PC-3 (cell line): Measurements from ENCODE around the gene PCED1B. TPM values are rescaled to one million over a fixed set of nuclear protein-coding genes. Genes with fewer than 3 reads are reported as not detected.

Experiments
- ATAC-seq: fragments of 200-7000 bp; cut with Tn5 transposase; 2 replicates; pipeline ENCODE4 v1.9.1; 2020; ENCODE audit warnings: mild to moderate bottlenecking, moderate library complexity
- BruUV-seq: library from RNA; stranded (reverse); fragments of 400-500 nt; replicated peaks from 2 replicates; lab custom pipeline; 2021; lab: Mats Ljungman, UMichigan
- CTCF ChIA-PET: fragments of 300-600 bp; sonication (Branson Sonifier 250); formaldehyde crosslinking; loops from one replicate; lab custom pipeline; 2022; ENCODE audit warnings: antibody characterized with exemption; lab: Charles Lee
- POLR2A ChIA-PET: fragments of 300-600 bp; sonication (Branson Sonifier 250); formaldehyde crosslinking; loops from one replicate; lab custom pipeline; 2022; ENCODE audit warnings: antibody characterized with exemption; ENCODE audit not compliant: unreplicated experiment; lab: Charles Lee
- DNase-seq: peaks from one replicate; pipeline ENCODE4 v3.0.0-alpha.2; 2015
- H2AFZ ChIP-seq: fragments of 300-600 bp; sonication (generic); 2 replicates; pipeline ENCODE4 v1.6.0; 2016; ENCODE audit warnings: antibody characterized with exemption, low read length
- H3F3A ChIP-seq: fragments of 300-600 bp; sonication (generic); one replicate; pipeline ENCODE4 v1.6.0; 2017; ENCODE audit warnings: antibody characterized with exemption, low read length, control low read depth, mild to moderate bottlenecking; ENCODE audit not compliant: unreplicated experiment
- H3K27ac ChIP-seq: fragments of 300-600 bp; sonication (generic); 2 replicates; pipeline ENCODE4 v1.5.1; 2016; ENCODE audit warnings: mild to moderate bottlenecking, low read length
- H3K27me3 ChIP-seq: fragments of 300-600 bp; sonication (generic); 2 replicates; pipeline ENCODE4 v1.6.1; 2016; ENCODE audit warnings: low read length, mixed read lengths
- H3K36me3 ChIP-seq: fragments of 300-600 bp; sonication (generic); 2 replicates; pipeline ENCODE4 v1.6.1; 2016; ENCODE audit warnings: low read depth, mixed run types, low read length, mixed read lengths
- H3K4me1 ChIP-seq: fragments of 300-600 bp; sonication (generic); 2 replicates; pipeline ENCODE4 v1.5.1; 2016; ENCODE audit warnings: low read length; ENCODE audit not compliant: insufficient read depth
- H3K4me2 ChIP-seq: fragments of 300-600 bp; sonication (generic); 2 replicates; pipeline ENCODE4 v1.6.0; 2016; ENCODE audit warnings: low read length
- H3K4me3 ChIP-seq: fragments of 300-600 bp; sonication (generic); 2 replicates; pipeline ENCODE4 v1.5.1; 2016; ENCODE audit warnings: mild to moderate bottlenecking, low read length, mixed read lengths
- H3K79me2 ChIP-seq: fragments of 300-600 bp; sonication (generic); 2 replicates; pipeline ENCODE4 v1.6.1; 2017; ENCODE audit warnings: low read length, mixed read lengths
- H3K9ac ChIP-seq: fragments of 300-600 bp; sonication (generic); 2 replicates; pipeline ENCODE4 v1.6.0; 2016; ENCODE audit warnings: mild to moderate bottlenecking, low read length
- H3K9me2 ChIP-seq: fragments of 300-600 bp; sonication (generic); replicated peaks from 2 replicates; pipeline ENCODE4 v1.6.1; 2016; ENCODE audit warnings: mixed run types, low read length, mixed read lengths
- H3K9me3 ChIP-seq: fragments of 300-600 bp; sonication (generic); 2 replicates; pipeline ENCODE4 v1.6.1; 2016; ENCODE audit warnings: low read length, mixed read lengths
- H4K20me1 ChIP-seq: fragments of 300-600 bp; sonication (generic); 2 replicates; pipeline ENCODE4 v1.6.1; 2016; ENCODE audit warnings: low read length, mixed read lengths
- EZH2 ChIP-seq: fragments of 300-600 bp; sonication (generic); IDR thresholded peaks from one replicate; pipeline ENCODE4 v1.6.1; 2017; ENCODE audit warnings: antibody characterized with exemption, mild to moderate bottlenecking, low read length; ENCODE audit not compliant: unreplicated experiment
- EZH2phosphoT487 ChIP-seq: fragments of 300-600 bp; sonication (generic); IDR thresholded peaks from 2 replicates; pipeline ENCODE4 v1.6.1; 2018; ENCODE audit warnings: mild to moderate bottlenecking, antibody characterized with exemption, low read length, borderline replicate concordance
- intact Hi-C: fragments of 100-400 bp; cut with micrococcal nuclease; formaldehyde crosslinking; loops from 2 replicates; pipeline ENCODE4 v1.9.0; 2023
- total RNA-seq: library from RNA; depleted of rRNA; stranded (reverse); fragments of >200 nt; gene quantifications from 2 replicates; pipeline ENCODE4 v1.2.3, GENCODE V29; 2014
- TF ChIP-seq, protein P1 (sequence below): fragments of 300-600 bp; sonication (generic); conservative IDR thresholded peaks from 2 replicates; pipeline ENCODE4 v1.5.1; 2017; ENCODE audit warnings: antibody characterized with exemption, low read depth, mild to moderate bottlenecking, low read length

Gene PCED1B
- total RNA-seq, 1 experiment from 2014 or later = 1.0 TPM

- BruUV-seq = no TSS peak
- H3K4me3 ChIP-seq = no peak overlapping the region
- H3K9ac ChIP-seq = no peak overlapping the region
- ATAC-seq (no peak), DNase-seq (no peak)
- H2AFZ ChIP-seq = no peak overlapping the region
- no peak overlapping the region for H3K4me2 ChIP-seq
- no peaks in the 10 kb centered on the region for H3F3A ChIP-seq
- H3K36me3 ChIP-seq = no peaks in the 10 kb centered on the region
- no peaks in the 10 kb centered on the region for H3K27me3 ChIP-seq
- POLR2A ChIA-PET = interaction anchor here (0.7 kb wide), 1 partner anchor 68 kb away, joined by 4 read pairs; no protein-coding TSS in a partner anchor
- H3K4me1 ChIP-seq = no peaks in the 10 kb centered on the region
- TF ChIP-seq EZH2 (no peak), EZH2phosphoT487 (no peak)
- TF ChIP-seq, protein P1, sequence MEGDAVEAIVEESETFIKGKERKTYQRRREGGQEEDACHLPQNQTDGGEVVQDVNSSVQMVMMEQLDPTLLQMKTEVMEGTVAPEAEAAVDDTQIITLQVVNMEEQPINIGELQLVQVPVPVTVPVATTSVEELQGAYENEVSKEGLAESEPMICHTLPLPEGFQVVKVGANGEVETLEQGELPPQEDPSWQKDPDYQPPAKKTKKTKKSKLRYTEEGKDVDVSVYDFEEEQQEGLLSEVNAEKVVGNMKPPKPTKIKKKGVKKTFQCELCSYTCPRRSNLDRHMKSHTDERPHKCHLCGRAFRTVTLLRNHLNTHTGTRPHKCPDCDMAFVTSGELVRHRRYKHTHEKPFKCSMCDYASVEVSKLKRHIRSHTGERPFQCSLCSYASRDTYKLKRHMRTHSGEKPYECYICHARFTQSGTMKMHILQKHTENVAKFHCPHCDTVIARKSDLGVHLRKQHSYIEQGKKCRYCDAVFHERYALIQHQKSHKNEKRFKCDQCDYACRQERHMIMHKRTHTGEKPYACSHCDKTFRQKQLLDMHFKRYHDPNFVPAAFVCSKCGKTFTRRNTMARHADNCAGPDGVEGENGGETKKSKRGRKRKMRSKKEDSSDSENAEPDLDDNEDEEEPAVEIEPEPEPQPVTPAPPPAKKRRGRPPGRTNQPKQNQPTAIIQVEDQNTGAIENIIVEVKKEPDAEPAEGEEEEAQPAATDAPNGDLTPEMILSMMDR = no peak
- no peaks in the 10 kb centered on the region for H4K20me1 ChIP-seq
- H3K27ac ChIP-seq = no peak overlapping the region
- intact Hi-C loops = no loop called here
- no peaks in the 10 kb centered on the region for H3K9me3 ChIP-seq
- no peaks in the 10 kb centered on the region for H3K79me2 ChIP-seq
- no peaks in the 10 kb centered on the region for H3K9me2 ChIP-seq
- CTCF ChIA-PET = no interaction called here
Measured at GRCh38 chr12:47139000-47139681, 59.7 kb downstream of the PCED1B start.

DNA sequence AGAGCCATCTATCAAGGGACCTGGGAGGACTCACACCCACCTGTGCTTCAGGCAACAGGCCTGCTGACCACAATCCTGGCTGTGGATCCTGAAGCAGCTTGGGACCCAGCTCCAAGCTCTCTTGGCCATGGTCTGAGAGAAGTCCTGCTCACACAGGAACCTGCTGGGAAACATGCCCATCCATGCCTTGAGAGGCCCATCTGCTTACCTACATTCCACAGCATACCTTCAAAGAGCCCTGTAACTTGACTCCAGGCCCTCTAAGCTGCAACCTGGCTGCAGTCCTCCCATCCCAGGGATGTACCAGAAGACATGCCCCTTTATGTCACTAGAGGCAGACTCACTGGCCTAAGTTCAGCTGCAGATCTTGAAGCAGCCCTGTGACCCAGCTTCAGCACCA is 62.0 kb downstream of the PCED1B start:
- H3K9ac ChIP-seq = no peak overlapping the region
- no peaks in the 10 kb centered on the region for H3K4me1 ChIP-seq
- no peaks in the 10 kb centered on the region for H4K20me1 ChIP-seq
- H3K36me3 ChIP-seq = no peaks in the 10 kb centered on the region
- H3K4me2 ChIP-seq = no peak overlapping the region
- no peaks in the 10 kb centered on the region for H3K27me3 ChIP-seq
- intact Hi-C loops = no loop called here
- ATAC-seq (no peak), DNase-seq (peak; percentile 14)
- H3F3A ChIP-seq = no peaks in the 10 kb centered on the region
- no peak overlapping the region for H2AFZ ChIP-seq
- BruUV-seq = no TSS peak
- H3K9me2 ChIP-seq = no peaks in the 10 kb centered on the region
- POLR2A ChIA-PET = no interaction called here
- H3K27ac ChIP-seq = no peak overlapping the region
- no peaks in the 10 kb centered on the region for H3K9me3 ChIP-seq
- CTCF ChIA-PET = no interaction called here
- no peak overlapping the region for H3K4me3 ChIP-seq
- H3K79me2 ChIP-seq = no peaks in the 10 kb centered on the region
- TF ChIP-seq, protein P1 = no peak
- TF ChIP-seq EZH2phosphoT487 (no peak), EZH2 (no peak)

- DNase-seq (no peak), ATAC-seq (no peak)
- Histone ChIP-seq H3K4me3 (no peak overlapping the region), H3K27me3 (no peaks in the 10 kb centered on the region), H2AFZ (no peak overlapping the region), H3F3A (no peaks in the 10 kb centered on the region), H3K36me3 (no peaks in the 10 kb centered on the region), H3K79me2 (no peaks in the 10 kb centered on the region), H3K9ac (no peak overlapping the region), H3K9me2 (no peaks in the 10 kb centered on the region), H3K9me3 (no peaks in the 10 kb centered on the region), H3K27ac (no peak overlapping the region), H3K4me1 (no peaks in the 10 kb centered on the region), H3K4me2 (no peak overlapping the region), H4K20me1 (no peaks in the 10 kb centered on the region)
- ChIA-PET CTCF (no interaction called here), POLR2A (no interaction called here)
- intact Hi-C loops = no loop called here
- BruUV-seq = no TSS peak
- no peak for TF ChIP-seq EZH2
- TF ChIP-seq EZH2phosphoT487 = no peak
- TF ChIP-seq, protein P1 = no peak
Measured at GRCh38 chr12:47144769-47145168, 65.3 kb downstream of the PCED1B start.
